ENCODE results near the gene DNAI2. TPM values are rescaled to one million over a fixed set of nuclear protein-coding genes. Genes with fewer than 3 reads are reported as not detected.

DNAI2 gene
- total RNA-seq, 4 donors from 2014 or later: not detected

GRCh38 chr17:74295625-74296547 is 21.9 kb downstream of the DNAI2 start:
- intact Hi-C loops (cut with DNase I; ENCODE audit: low total_unique reads) (loop anchor here (2.0 kb wide), 1 partner anchor 85 kb away; no protein-coding TSS in a partner anchor), in situ Hi-C loops (cut with MboI; ENCODE audit: low sequenced_read_pairs in 4 of 4) (loop anchor here in 1 of 4 donors (5.0 kb wide), 1 partner anchor 84 kb away; the partner anchor contains the start of gene TTYH2)
- TF ChIP-seq CTCF (IDR thresholded peaks at IDR 0.05 in 4 of 5, conservative IDR thresholded peaks at IDR 0.05 in 1 of 5) (no peak), POLR2A (IDR thresholded peaks at IDR 0.05) (no peak)
- no peaks in the 10 kb centered on the region for H3K36me3 ChIP-seq
- no peak for ATAC-seq
- no peak overlapping the region for H3K4me3 ChIP-seq
- DNase-seq: no peak
- H3K9me3 ChIP-seq: no peaks in the 10 kb centered on the region
- H3K4me1 ChIP-seq: no peaks in the 10 kb centered on the region
- no peaks in the 10 kb centered on the region for H3K27me3 ChIP-seq
- H3K27ac ChIP-seq: no peak overlapping the region

GRCh38 chr17:74296548-74296936 is 22.5 kb downstream of the DNAI2 start:
- Histone ChIP-seq H3K27me3 (no peaks in the 10 kb centered on the region), H3K4me1 (no peaks in the 10 kb centered on the region), H3K9me3 (no peaks in the 10 kb centered on the region), H3K27ac (no peak overlapping the region), H3K36me3 (no peaks in the 10 kb centered on the region), H3K4me3 (no peak overlapping the region)
- in situ Hi-C loops (cut with MboI; ENCODE audit: low sequenced_read_pairs in 4 of 4) (loop anchor here in 1 of 4 donors (5.0 kb wide), 1 partner anchor 84 kb away; the partner anchor contains the start of gene TTYH2), intact Hi-C loops (cut with DNase I; ENCODE audit: low total_unique reads) (loop anchor here (2.0 kb wide), 1 partner anchor 86 kb away; no protein-coding TSS in a partner anchor)
- peak; percentile 11 to 53 (median 27) for TF ChIP-seq CTCF (IDR thresholded peaks at IDR 0.05 in 4 of 5, conservative IDR thresholded peaks at IDR 0.05 in 1 of 5)
- TF ChIP-seq POLR2A (IDR thresholded peaks at IDR 0.05): no peak
- ATAC-seq (peak; percentile 78 to 79), DNase-seq (peak; percentile 16 to 41)

GRCh38 chr17:74297941-74298340 is 23.9 kb downstream of the DNAI2 start:
- no peak for DNase-seq
- Histone ChIP-seq H3K4me1 (no peaks in the 10 kb centered on the region), H3K9me3 (no peaks in the 10 kb centered on the region), H3K27me3 (no peaks in the 10 kb centered on the region), H3K36me3 (no peaks in the 10 kb centered on the region), H3K27ac (no peak overlapping the region), H3K4me3 (no peak overlapping the region)
- intact Hi-C loops (cut with DNase I; ENCODE audit: low total_unique reads): loop anchor here (2.0 kb wide), 1 partner anchor 87 kb away; no protein-coding TSS in a partner anchor
- TF ChIP-seq POLR2A (IDR thresholded peaks at IDR 0.05) (no peak), CTCF (IDR thresholded peaks at IDR 0.05 in 4 of 5, conservative IDR thresholded peaks at IDR 0.05 in 1 of 5) (no peak)
- ATAC-seq: no peak
- in situ Hi-C loops (cut with MboI; ENCODE audit: low sequenced_read_pairs in 4 of 4): loop anchor here in 1 of 4 donors (5.0 kb wide), 1 partner anchor 86 kb away; the partner anchor contains the start of gene TTYH2

- Histone ChIP-seq H3K36me3 (no peaks in the 10 kb centered on the region), H3K4me3 (no peak overlapping the region), H3K9me3 (no peaks in the 10 kb centered on the region), H3K4me1 (no peaks in the 10 kb centered on the region), H3K27me3 (no peaks in the 10 kb centered on the region), H3K27ac (no peak overlapping the region)
- no peak for DNase-seq
- TF ChIP-seq CTCF (IDR thresholded peaks at IDR 0.05 in 4 of 5, conservative IDR thresholded peaks at IDR 0.05 in 1 of 5): no peak
- no peak for TF ChIP-seq POLR2A (IDR thresholded peaks at IDR 0.05)
- no peak for ATAC-seq
- in situ Hi-C loops (cut with MboI; ENCODE audit: low sequenced_read_pairs in 4 of 4): loop anchor here in 1 of 4 donors (5.0 kb wide), 1 partner anchor 86 kb away; the partner anchor contains the start of gene TTYH2
- intact Hi-C loops (cut with DNase I; ENCODE audit: low total_unique reads): no loop called here
Observed at GRCh38 chr17:74298778-74299177, 24.7 kb downstream of the DNAI2 start.
